KOPT-K1 (cell line): ENCODE data around the gene MCMBP.
A peak's percentile ranks its signal among the peaks of the same experiment; 100 is the strongest.
"Not testable (repeated sequence)": the region's sequence is repeated elsewhere in the genome, so short reads cannot be mapped to it uniquely, and the experiment has no call there.

ENCODE experiments used
- H3K27ac ChIP-seq: fragments of 200-600 bp; sonication (generic); 2 replicates; pipeline ENCODE4 v1.5.1; 2016; ENCODE audit warnings: antibody characterized with exemption, mild to moderate bottlenecking, low read depth, low read length; ENCODE audit not compliant: poor library complexity, severe bottlenecking
- H3K36me3 ChIP-seq: fragments of 200-600 bp; sonication (generic); 2 replicates; pipeline ENCODE4 v1.5.1; 2017; ENCODE audit warnings: antibody characterized with exemption, mild to moderate bottlenecking, low read length, moderate library complexity; ENCODE audit not compliant: insufficient read depth
- H3K9me3 ChIP-seq: fragments of 200-600 bp; sonication (generic); 2 replicates; pipeline ENCODE4 v1.5.1; 2017; ENCODE audit warnings: antibody characterized with exemption, low read length, mild to moderate bottlenecking; ENCODE audit not compliant: insufficient read depth, poor library complexity, severe bottlenecking

The MCMBP gene

DNA sequence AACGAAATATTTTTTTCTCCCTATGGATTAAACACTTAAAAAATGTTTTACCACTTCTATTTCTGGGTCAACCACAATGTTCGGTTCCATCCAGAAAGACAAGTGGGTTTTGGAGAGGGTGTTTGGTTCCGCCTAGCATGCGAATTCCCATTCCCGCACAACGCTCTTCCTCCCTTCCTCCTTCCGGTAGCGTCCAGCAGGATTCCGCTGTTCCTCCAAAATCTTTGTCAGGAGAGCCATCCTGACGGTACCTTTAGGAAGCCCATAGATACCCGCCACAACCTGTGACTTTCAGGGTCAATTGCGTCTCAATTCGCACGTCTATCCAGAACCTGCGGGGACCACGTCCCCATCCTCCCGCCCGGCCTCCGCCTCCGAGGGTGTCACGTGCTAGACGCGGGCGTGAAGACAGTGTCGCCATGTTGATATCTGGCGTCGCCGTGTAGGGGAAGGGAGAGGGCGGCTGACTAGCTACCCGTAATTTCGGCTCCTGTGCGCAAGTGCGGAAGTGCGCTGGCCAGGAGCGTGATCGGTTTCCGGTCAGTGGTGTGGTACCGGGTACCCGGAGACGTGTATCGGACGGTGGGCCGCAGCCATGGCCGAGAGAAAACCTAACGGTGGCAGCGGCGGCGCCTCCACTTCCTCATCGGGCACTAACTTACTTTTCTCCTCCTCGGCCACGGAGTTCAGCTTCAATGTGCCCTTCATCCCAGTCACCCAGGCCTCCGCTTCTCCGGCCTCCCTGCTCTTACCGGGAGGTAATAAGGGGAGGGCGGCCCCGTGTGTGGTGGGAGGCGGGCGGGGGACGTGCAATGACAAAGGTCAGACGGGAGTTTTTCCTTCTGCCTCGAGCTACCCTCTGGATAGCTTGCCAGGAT, 19.8 kb upstream of the MCMBP start, which contains the start of gene SEC23IP:
Gene SEC23IP, plus strand, starts transcription at position 543 of the 878 bp plus-strand sequence. Its CDS starts 53 bp downstream, at position 596.
- Histone ChIP-seq H3K36me3 (peaks cover 19% of the 10 kb centered on the region; the same call in 1 of the 2 replicates), H3K9me3 (peaks cover 4% of the 10 kb centered on the region), H3K27ac (peak within 1 kb of the TSS; percentile 74)

GRCh38 chr10:119891849-119892187, 19.2 kb upstream of the MCMBP start:
- peak overlapping the region; percentile 74 for H3K27ac ChIP-seq
- peaks cover 19% of the 10 kb centered on the region; the same call in 1 of the 2 replicates for H3K36me3 ChIP-seq
- not testable (repeated sequence) for H3K9me3 ChIP-seq

GRCh38 chr10:119890307-119890706, 17.7 kb upstream of the MCMBP start:
- not testable (repeated sequence) for H3K9me3 ChIP-seq, H3K27ac ChIP-seq
- peaks cover 12% of the 10 kb centered on the region; the same call in 1 of the 2 replicates for H3K36me3 ChIP-seq

GRCh38 chr10:119889201-119889600, 16.6 kb upstream of the MCMBP start:
- not testable (repeated sequence) for H3K27ac ChIP-seq

DNA sequence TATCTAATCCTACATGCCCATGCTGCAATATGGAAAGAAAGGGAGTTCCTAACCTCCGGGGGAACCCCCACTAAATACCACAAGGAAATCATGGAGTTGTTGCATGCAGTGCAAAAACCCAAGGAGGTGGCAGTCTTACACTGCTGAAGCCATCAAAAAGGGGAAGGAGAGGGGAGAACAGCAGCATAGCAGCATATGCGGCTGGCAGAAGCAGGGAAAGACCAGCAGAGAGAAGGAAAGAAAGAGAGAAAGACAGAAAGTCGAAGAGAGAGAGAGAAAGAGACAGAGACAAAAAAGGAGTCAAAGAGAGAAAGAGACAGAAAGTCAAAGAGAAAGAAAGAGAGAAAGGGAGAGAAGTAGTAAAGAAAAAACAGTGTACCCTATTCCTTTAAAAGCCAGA, 16.1 kb upstream of the MCMBP start:
- H3K27ac ChIP-seq, H3K36me3 ChIP-seq, H3K9me3 ChIP-seq: not testable (repeated sequence)

More at GRCh38 chr10:119889201-119889600, 16.6 kb upstream of the MCMBP start:
- not testable (repeated sequence) for H3K9me3 ChIP-seq, H3K36me3 ChIP-seq

DNA sequence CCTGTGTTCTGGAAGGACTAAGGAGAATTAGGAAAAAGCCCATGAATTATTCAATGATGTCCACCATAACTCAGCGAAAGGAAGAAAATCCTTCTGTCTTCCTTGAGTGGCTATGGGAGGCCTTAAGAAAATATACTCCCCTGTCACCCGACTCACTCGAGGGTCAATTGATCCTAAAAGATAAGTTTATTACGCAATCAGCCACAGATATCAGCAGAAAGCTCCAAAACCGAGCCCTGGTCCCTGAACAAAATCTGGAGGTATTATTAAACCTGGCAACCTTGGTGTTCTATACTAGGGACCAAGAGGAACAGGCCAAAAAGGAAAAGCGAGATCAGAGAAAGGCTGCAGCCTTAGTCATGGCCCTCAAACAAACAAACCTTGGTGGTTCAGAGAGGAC, 13.4 kb upstream of the MCMBP start:
- H3K36me3 ChIP-seq, H3K9me3 ChIP-seq, H3K27ac ChIP-seq: not testable (repeated sequence)

DNA sequence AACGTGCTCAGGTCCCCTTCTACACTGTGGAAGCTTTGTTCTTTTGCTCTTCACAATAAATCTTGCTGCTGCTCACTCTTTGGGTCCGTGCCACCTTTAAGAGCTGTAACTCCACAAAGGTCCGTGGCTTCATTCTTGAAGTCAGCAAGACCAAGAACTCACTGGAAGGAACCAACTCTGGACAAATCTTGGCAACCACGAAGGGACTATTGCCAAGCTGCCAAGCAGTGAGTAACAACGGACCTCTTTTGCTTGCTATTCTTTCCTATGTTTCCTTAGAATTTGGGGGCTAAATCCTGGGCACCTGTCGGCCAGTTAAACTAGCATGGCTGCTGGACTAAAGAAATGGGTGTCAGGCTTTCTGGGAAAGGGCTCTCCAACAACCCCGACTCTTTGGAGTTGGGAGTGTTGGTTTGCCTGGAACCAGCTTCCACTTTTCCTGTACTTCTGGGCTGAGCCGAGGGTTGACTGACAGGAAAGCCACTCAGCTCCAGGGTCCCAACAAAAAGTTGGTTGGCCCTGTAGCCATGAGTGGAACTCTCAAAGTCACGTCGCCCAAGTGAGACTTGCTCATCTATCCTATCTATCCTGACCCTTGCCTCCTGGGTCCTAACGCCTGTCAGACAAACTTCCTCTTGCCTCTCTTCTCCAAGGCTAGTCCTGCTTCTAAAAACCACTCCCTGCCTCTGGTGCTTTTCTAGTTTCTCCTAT, 11.4 kb upstream of the MCMBP start:
- not testable (repeated sequence) for H3K27ac ChIP-seq

DNA sequence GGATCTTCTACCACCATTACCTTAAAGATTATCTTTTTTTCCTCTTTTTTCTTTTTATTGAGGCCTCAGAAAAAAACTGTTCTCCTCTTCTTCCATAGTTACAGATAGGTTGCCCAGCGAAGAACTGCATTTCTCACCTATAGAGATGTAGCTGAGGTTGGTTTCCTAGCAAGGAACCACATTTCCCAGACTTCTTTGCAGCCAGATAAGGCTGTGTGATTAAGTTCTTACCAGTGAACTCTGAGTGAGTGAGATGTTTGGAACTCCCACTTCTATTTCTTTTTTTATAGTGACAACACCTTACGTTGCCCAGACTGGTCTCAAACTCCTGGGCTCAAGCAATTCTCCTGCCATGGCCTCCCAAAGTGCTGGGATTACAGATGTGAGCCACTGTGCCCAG, 5.9 kb upstream of the MCMBP start:
- no peaks in the 10 kb centered on the region for H3K9me3 ChIP-seq
- no peak overlapping the region for H3K27ac ChIP-seq
- H3K36me3 ChIP-seq = no peaks in the 10 kb centered on the region

More for the DNA sequence above, 11.4 kb upstream of the MCMBP start:
- not testable (repeated sequence) for H3K36me3 ChIP-seq, H3K9me3 ChIP-seq

- H3K36me3 ChIP-seq = no peaks in the 10 kb centered on the region; the same call in 1 of the 2 replicates
- H3K9me3 ChIP-seq = no peaks in the 10 kb centered on the region
- H3K27ac ChIP-seq = peak overlapping the region; percentile 84
Observed at GRCh38 chr10:119872860-119873681, 428 bp upstream of the MCMBP start.

DNA sequence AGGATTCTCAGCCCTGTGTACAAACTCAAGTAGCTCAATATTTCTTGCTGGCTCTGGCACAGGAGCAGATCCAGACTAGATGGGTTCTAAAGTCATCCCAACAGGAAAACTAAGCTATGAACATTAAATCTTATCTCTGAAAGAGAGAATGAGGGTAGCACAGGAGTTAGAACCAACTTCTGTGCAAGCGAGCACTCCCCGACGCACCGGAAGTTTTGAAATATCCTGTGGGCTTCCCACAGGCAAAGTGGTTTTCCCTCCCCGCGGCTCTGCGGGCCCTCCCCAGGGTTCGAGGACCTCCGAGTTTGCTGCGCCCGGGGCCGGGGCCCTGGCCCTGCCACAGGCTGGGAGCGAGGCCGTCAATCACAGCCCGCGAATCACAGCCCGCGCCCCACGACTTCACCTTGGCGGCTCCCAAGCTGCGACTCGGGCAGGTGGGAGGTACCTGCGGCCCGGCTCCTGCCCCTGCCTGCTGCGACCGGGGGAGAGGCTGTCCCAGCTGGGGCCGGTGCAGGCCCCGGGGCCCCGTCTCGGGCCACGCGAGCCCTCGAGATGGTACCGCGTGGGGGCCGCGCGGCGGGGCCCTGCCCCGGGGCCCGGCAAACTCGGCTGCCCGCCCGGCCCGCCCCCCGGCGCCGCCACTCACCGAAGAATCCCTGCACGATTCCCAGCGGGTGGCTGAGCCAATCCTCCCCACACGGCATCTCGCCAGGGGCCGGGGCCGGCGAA, 598 bp downstream of the MCMBP start:
- Histone ChIP-seq H3K36me3 (no peaks in the 10 kb centered on the region; the same call in 1 of the 2 replicates), H3K9me3 (no peaks in the 10 kb centered on the region), H3K27ac (peak overlapping the region; percentile 84)

DNA sequence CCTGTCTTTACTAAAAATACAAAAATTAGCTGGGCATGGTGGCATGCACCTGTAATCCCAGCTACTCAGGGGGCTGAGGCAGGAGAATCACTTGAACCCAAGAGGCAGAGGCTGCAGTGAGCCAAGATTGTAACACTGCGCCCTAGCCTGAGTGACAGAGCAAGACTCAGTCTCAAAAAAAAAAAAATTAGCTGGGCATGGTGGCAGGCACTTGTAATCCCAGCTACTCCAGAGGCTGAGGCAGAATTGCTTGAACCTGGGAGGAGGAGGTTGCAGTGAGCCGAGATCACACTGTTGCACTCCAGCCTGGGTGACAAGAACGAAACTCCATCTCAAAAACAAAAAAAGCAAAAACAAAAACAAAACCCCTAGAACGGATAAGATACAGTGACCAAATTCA, 3.2 kb downstream of the MCMBP start:
- peaks cover 19% of the 10 kb centered on the region for H3K36me3 ChIP-seq
- H3K27ac ChIP-seq = not testable (repeated sequence)
- peaks cover 17% of the 10 kb centered on the region for H3K9me3 ChIP-seq

DNA sequence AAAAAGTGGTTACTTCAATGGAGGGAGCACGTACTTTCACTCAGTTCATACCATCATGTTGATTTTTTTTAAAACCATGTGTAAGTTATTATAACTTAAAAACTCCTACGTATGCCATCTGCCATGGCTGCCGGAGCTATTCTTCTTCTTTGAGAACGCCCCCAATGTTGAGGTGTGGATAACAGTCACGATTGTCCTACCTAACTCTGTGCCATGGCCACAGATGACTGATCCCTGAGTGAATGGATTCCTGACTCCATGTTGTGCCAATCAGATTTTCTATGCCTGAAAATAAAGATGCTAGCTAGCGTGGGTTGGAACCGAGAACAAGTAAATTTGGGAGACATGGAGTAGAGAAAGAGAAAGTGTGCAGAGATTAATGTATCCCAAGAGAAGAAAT, 5.3 kb downstream of the MCMBP start:
- Histone ChIP-seq H3K27ac (no peak overlapping the region), H3K9me3 (peaks cover 24% of the 10 kb centered on the region), H3K36me3 (peaks cover 30% of the 10 kb centered on the region)

- H3K36me3 ChIP-seq = peaks cover 31% of the 10 kb centered on the region
- H3K27ac ChIP-seq = no peak overlapping the region
- H3K9me3 ChIP-seq = peaks cover 24% of the 10 kb centered on the region
Observed at GRCh38 chr10:119865699-119866240, 6.9 kb downstream of the MCMBP start.

DNA sequence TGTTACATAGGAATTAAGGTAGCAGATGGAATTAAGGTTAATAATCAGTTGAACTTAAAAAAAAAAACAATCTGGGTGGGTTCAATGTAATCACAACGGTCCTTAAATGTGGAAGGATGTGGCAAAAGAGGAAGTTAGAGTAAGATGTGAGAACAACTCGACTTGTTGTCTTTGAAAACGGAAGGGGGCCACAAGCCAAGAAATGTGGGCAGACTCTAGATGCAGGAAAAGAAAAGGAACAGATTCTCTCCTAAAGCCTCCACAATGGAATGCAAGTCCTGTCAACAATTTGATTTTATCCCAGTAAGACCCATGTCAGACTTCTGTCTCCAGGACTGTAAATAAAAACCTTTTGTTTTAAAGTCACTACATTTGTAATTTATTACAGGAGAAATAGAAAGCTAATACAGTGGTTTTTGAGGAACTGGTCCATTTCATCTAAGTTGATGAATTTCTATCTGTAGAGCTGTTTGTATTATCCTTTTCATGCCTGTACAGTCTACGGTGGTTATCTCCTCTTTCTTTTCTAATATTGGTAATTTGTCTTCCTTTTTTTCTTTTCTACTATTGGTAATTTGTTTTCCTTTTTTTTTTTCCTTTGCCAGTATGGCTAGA, 8.6 kb downstream of the MCMBP start:
- Histone ChIP-seq H3K27ac (no peak overlapping the region), H3K9me3 (peaks cover 24% of the 10 kb centered on the region), H3K36me3 (peaks cover 33% of the 10 kb centered on the region)
